Measurements from ENCODE around the gene GNAI2. TPM values are rescaled to one million over a fixed set of nuclear protein-coding genes. Genes with fewer than 3 reads are reported as not detected.

The GNAI2 gene
- total RNA-seq, 4 donors from 2014 or later: 157 to 305 (median 241) TPM

GRCh38 chr3:50254577-50255250 lies 18.7 kb downstream of the GNAI2 start:
- no peak for ATAC-seq (ENCODE audit: low FRiP score)
- TF ChIP-seq CTCF (IDR thresholded peaks at IDR 0.05): no peak
- DNase-seq (ENCODE audit: low spot score): no peak

- DNase-seq (ENCODE audit: low spot score) (no peak), ATAC-seq (ENCODE audit: low FRiP score) (no peak)
- TF ChIP-seq CTCF (IDR thresholded peaks at IDR 0.05): no peak
Observed at GRCh38 chr3:50255251-50255615, 19.2 kb downstream of the GNAI2 start.

GRCh38 chr3:50256978-50257890 lies 21.2 kb downstream of the GNAI2 start:
- no peak for TF ChIP-seq CTCF (IDR thresholded peaks at IDR 0.05)
- no peak for DNase-seq (ENCODE audit: low spot score)
- ATAC-seq (ENCODE audit: low FRiP score): no peak

GRCh38 chr3:50258029-50258680 lies 22.2 kb downstream of the GNAI2 start:
- ATAC-seq (ENCODE audit: low FRiP score) (no peak), DNase-seq (ENCODE audit: low spot score) (no peak)
- TF ChIP-seq CTCF (IDR thresholded peaks at IDR 0.05): no peak

- TF ChIP-seq CTCF (IDR thresholded peaks at IDR 0.05): no peak
Observed at GRCh38 chr3:50258979-50259378, 23.0 kb downstream of the GNAI2 start.

GRCh38 chr3:50259432-50260026 lies 23.5 kb downstream of the GNAI2 start:
- TF ChIP-seq CTCF (IDR thresholded peaks at IDR 0.05): no peak
- ATAC-seq (ENCODE audit: low FRiP score) (no peak), DNase-seq (ENCODE audit: low spot score) (no peak)

More at GRCh38 chr3:50258979-50259378, 23.0 kb downstream of the GNAI2 start:
- DNase-seq (ENCODE audit: low spot score) (no peak), ATAC-seq (ENCODE audit: low FRiP score) (no peak)
